Measurements from ENCODE around the gene ERGIC2.

The ERGIC2 gene, protein sequence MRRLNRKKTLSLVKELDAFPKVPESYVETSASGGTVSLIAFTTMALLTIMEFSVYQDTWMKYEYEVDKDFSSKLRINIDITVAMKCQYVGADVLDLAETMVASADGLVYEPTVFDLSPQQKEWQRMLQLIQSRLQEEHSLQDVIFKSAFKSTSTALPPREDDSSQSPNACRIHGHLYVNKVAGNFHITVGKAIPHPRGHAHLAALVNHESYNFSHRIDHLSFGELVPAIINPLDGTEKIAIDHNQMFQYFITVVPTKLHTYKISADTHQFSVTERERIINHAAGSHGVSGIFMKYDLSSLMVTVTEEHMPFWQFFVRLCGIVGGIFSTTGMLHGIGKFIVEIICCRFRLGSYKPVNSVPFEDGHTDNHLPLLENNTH

GRCh38 chr12:29380536-29381523 lies at the start of gene ERGIC2:
Gene ERGIC2, minus strand, starts transcription at chr12:29381172. Its CDS starts 9,539 bp downstream, at chr12:29371633.
- Histone ChIP-seq H2AFZ (ENCODE audit: low read length, unreplicated experiment) (peak within 1 kb of the TSS; percentile 93), H3K27me3 (ENCODE audit: insufficient read depth, low read length) (no peaks in the 10 kb centered on the region), H3K27ac (ENCODE audit: low read depth, low read length) (peak within 1 kb of the TSS; percentile 81), H3K4me1 (ENCODE audit: control insufficient read depth, insufficient read depth, low read length, unreplicated experiment) (peaks cover 7% of the 10 kb centered on the region), H3K36me3 (ENCODE audit: insufficient read depth, low read length) (peaks cover 18% of the 10 kb centered on the region), H3K79me2 (ENCODE audit: control insufficient read depth, insufficient read depth, low read length, unreplicated experiment) (peaks cover 50% of the 10 kb centered on the region), H3K4me3 (ENCODE audit: low read depth, low read length) (peak within 1 kb of the TSS; percentile 90)

- no peak overlapping the region for H2AFZ ChIP-seq (ENCODE audit: low read length, unreplicated experiment)
- H3K27ac ChIP-seq (ENCODE audit: low read depth, low read length), result no peak overlapping the region
- peaks cover 24% of the 10 kb centered on the region for H3K4me1 ChIP-seq (ENCODE audit: control insufficient read depth, insufficient read depth, low read length, unreplicated experiment)
- no peaks in the 10 kb centered on the region for H3K36me3 ChIP-seq (ENCODE audit: insufficient read depth, low read length)
- no peak overlapping the region for H3K4me3 ChIP-seq (ENCODE audit: low read depth, low read length)
- H3K27me3 ChIP-seq (ENCODE audit: insufficient read depth, low read length), result no peaks in the 10 kb centered on the region
- no peaks in the 10 kb centered on the region for H3K79me2 ChIP-seq (ENCODE audit: control insufficient read depth, insufficient read depth, low read length, unreplicated experiment)
These were observed 49.7 kb upstream of the ERGIC2 start for GRCh38 chr12:29430716-29431044.

- peaks cover 29% of the 10 kb centered on the region for H3K4me1 ChIP-seq (ENCODE audit: control insufficient read depth, insufficient read depth, low read length, unreplicated experiment)
- no peak overlapping the region for H2AFZ ChIP-seq (ENCODE audit: low read length, unreplicated experiment)
- H3K27me3 ChIP-seq (ENCODE audit: insufficient read depth, low read length), result no peaks in the 10 kb centered on the region
- H3K79me2 ChIP-seq (ENCODE audit: control insufficient read depth, insufficient read depth, low read length, unreplicated experiment), result no peaks in the 10 kb centered on the region
- no peak overlapping the region for H3K27ac ChIP-seq (ENCODE audit: low read depth, low read length)
- no peaks in the 10 kb centered on the region for H3K36me3 ChIP-seq (ENCODE audit: insufficient read depth, low read length)
- H3K4me3 ChIP-seq (ENCODE audit: low read depth, low read length), result no peak overlapping the region
These were observed 49.2 kb upstream of the ERGIC2 start for GRCh38 chr12:29429999-29430715.

DNA sequence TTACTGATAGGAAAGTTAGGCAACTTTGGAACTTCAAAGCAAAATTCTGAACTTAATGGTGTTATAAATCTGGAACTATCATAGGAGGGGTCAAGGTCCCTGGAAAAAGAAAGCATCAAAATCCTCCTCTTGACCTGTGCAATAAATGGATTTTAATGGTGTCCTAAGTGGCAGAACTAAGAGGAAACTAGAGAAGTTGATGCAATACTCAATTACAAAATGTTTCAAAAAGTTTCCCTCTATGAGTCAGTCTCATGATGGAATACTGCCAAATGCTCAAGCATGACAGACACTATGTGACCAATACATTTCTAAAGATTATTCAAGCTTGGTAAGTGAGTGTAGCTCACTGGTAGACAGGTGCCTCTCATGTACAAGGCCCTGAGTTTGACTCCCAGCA lies 47.7 kb upstream of the ERGIC2 start:
- Histone ChIP-seq H3K4me1 (ENCODE audit: control insufficient read depth, insufficient read depth, low read length, unreplicated experiment) (peaks cover 32% of the 10 kb centered on the region), H3K79me2 (ENCODE audit: control insufficient read depth, insufficient read depth, low read length, unreplicated experiment) (no peaks in the 10 kb centered on the region), H3K36me3 (ENCODE audit: insufficient read depth, low read length) (no peaks in the 10 kb centered on the region), H3K27me3 (ENCODE audit: insufficient read depth, low read length) (no peaks in the 10 kb centered on the region), H3K4me3 (ENCODE audit: low read depth, low read length) (no peak overlapping the region), H2AFZ (ENCODE audit: low read length, unreplicated experiment) (no peak overlapping the region), H3K27ac (ENCODE audit: low read depth, low read length) (peak overlapping the region; percentile 43)

GRCh38 chr12:29427964-29428363 lies 47.0 kb upstream of the ERGIC2 start:
- H3K27me3 ChIP-seq (ENCODE audit: insufficient read depth, low read length), result no peaks in the 10 kb centered on the region
- peak overlapping the region; percentile 43 for H3K27ac ChIP-seq (ENCODE audit: low read depth, low read length)
- no peaks in the 10 kb centered on the region for H3K79me2 ChIP-seq (ENCODE audit: control insufficient read depth, insufficient read depth, low read length, unreplicated experiment)
- H2AFZ ChIP-seq (ENCODE audit: low read length, unreplicated experiment), result no peak overlapping the region
- no peak overlapping the region for H3K4me3 ChIP-seq (ENCODE audit: low read depth, low read length)
- H3K36me3 ChIP-seq (ENCODE audit: insufficient read depth, low read length), result no peaks in the 10 kb centered on the region
- peaks cover 32% of the 10 kb centered on the region for H3K4me1 ChIP-seq (ENCODE audit: control insufficient read depth, insufficient read depth, low read length, unreplicated experiment)

- H3K4me3 ChIP-seq (ENCODE audit: low read depth, low read length), result no peak overlapping the region
- H2AFZ ChIP-seq (ENCODE audit: low read length, unreplicated experiment), result no peak overlapping the region
- peaks cover 32% of the 10 kb centered on the region for H3K4me1 ChIP-seq (ENCODE audit: control insufficient read depth, insufficient read depth, low read length, unreplicated experiment)
- no peaks in the 10 kb centered on the region for H3K79me2 ChIP-seq (ENCODE audit: control insufficient read depth, insufficient read depth, low read length, unreplicated experiment)
- H3K27me3 ChIP-seq (ENCODE audit: insufficient read depth, low read length), result no peaks in the 10 kb centered on the region
- no peaks in the 10 kb centered on the region for H3K36me3 ChIP-seq (ENCODE audit: insufficient read depth, low read length)
- H3K27ac ChIP-seq (ENCODE audit: low read depth, low read length), result peak overlapping the region; percentile 50; the same call in 1 of the 2 replicates
These were observed 45.5 kb upstream of the ERGIC2 start for GRCh38 chr12:29426498-29426897.

DNA sequence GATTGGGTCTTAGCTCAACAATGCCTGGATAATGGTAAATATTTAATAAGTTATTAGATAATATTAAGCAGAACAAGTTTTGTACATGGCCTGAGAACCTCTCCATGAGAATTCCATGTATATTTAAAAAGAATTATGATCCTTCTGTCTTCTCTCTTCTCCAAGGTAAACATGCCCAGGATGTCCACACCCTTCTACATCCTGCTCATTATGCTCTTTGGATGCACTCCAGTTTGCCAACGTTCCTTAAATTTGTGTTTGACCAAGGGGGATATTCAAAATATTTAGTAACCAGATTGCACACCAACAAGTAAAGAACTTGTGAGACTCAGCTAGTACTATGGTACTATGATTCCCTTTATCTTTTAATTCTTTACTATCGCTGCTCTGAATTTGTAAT lies 44.8 kb upstream of the ERGIC2 start:
- Histone ChIP-seq H3K4me1 (ENCODE audit: control insufficient read depth, insufficient read depth, low read length, unreplicated experiment) (peaks cover 32% of the 10 kb centered on the region), H3K27ac (ENCODE audit: low read depth, low read length) (peak overlapping the region; percentile 50), H3K36me3 (ENCODE audit: insufficient read depth, low read length) (no peaks in the 10 kb centered on the region), H3K27me3 (ENCODE audit: insufficient read depth, low read length) (no peaks in the 10 kb centered on the region), H3K79me2 (ENCODE audit: control insufficient read depth, insufficient read depth, low read length, unreplicated experiment) (no peaks in the 10 kb centered on the region), H2AFZ (ENCODE audit: low read length, unreplicated experiment) (no peak overlapping the region), H3K4me3 (ENCODE audit: low read depth, low read length) (no peak overlapping the region)

DNA sequence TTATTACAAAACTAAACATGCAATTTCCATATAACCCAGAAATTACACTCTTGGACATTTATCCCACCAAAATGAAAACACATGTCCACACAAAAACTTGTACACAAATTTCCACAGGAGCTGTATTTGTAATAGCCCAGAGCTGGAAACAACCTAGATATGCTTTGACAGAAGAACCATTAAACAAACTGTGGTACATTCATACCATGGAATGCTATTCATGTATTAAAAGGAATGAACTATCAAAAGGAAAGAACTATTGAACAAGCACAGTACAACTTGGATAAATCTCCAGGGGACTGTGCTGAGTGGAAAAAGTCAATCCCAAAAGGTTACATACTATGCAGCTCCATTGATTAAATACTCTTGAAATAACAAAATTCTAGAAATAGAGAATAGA lies 35.8 kb upstream of the ERGIC2 start:
- H2AFZ ChIP-seq (ENCODE audit: low read length, unreplicated experiment), result no peak overlapping the region
- no peaks in the 10 kb centered on the region for H3K79me2 ChIP-seq (ENCODE audit: control insufficient read depth, insufficient read depth, low read length, unreplicated experiment)
- no peak overlapping the region for H3K27ac ChIP-seq (ENCODE audit: low read depth, low read length)
- H3K36me3 ChIP-seq (ENCODE audit: insufficient read depth, low read length), result no peaks in the 10 kb centered on the region
- no peaks in the 10 kb centered on the region for H3K27me3 ChIP-seq (ENCODE audit: insufficient read depth, low read length)
- H3K4me1 ChIP-seq (ENCODE audit: control insufficient read depth, insufficient read depth, low read length, unreplicated experiment), result no peaks in the 10 kb centered on the region
- no peak overlapping the region for H3K4me3 ChIP-seq (ENCODE audit: low read depth, low read length)

DNA sequence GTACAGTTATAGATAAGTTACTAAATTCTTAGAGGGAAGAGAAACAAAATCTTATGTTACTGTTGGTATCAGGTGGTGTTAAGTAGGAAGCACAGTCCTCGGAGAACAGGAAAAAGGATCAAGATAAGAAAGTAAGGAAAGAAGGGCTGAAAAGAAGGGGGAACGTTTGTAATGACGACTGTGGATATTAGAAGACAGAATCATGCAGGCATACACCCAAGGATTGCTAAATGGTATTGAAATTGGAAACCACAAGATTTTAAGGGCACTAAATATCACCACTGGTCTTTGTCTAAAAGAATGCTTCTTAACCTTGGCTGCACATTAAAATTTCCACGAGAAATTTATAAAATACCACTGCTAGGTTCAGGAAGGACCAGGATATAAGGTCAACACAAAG lies 34.1 kb upstream of the ERGIC2 start:
- H3K27ac ChIP-seq (ENCODE audit: low read depth, low read length), result no peak overlapping the region
- no peaks in the 10 kb centered on the region for H3K4me1 ChIP-seq (ENCODE audit: control insufficient read depth, insufficient read depth, low read length, unreplicated experiment)
- H3K79me2 ChIP-seq (ENCODE audit: control insufficient read depth, insufficient read depth, low read length, unreplicated experiment), result no peaks in the 10 kb centered on the region
- no peak overlapping the region for H2AFZ ChIP-seq (ENCODE audit: low read length, unreplicated experiment)
- H3K27me3 ChIP-seq (ENCODE audit: insufficient read depth, low read length), result no peaks in the 10 kb centered on the region
- H3K4me3 ChIP-seq (ENCODE audit: low read depth, low read length), result no peak overlapping the region
- H3K36me3 ChIP-seq (ENCODE audit: insufficient read depth, low read length), result no peaks in the 10 kb centered on the region

- Histone ChIP-seq H3K27ac (ENCODE audit: low read depth, low read length) (no peak overlapping the region), H3K4me1 (ENCODE audit: control insufficient read depth, insufficient read depth, low read length, unreplicated experiment) (no peaks in the 10 kb centered on the region), H3K79me2 (ENCODE audit: control insufficient read depth, insufficient read depth, low read length, unreplicated experiment) (no peaks in the 10 kb centered on the region), H3K4me3 (ENCODE audit: low read depth, low read length) (no peak overlapping the region), H3K36me3 (ENCODE audit: insufficient read depth, low read length) (no peaks in the 10 kb centered on the region), H3K27me3 (ENCODE audit: insufficient read depth, low read length) (no peaks in the 10 kb centered on the region), H2AFZ (ENCODE audit: low read length, unreplicated experiment) (no peak overlapping the region)
These were observed 33.4 kb upstream of the ERGIC2 start for GRCh38 chr12:29414368-29414767.

All from ACC112 (cell line).